ENCODE data around the gene TMTC2.

Gene TMTC2

DNA sequence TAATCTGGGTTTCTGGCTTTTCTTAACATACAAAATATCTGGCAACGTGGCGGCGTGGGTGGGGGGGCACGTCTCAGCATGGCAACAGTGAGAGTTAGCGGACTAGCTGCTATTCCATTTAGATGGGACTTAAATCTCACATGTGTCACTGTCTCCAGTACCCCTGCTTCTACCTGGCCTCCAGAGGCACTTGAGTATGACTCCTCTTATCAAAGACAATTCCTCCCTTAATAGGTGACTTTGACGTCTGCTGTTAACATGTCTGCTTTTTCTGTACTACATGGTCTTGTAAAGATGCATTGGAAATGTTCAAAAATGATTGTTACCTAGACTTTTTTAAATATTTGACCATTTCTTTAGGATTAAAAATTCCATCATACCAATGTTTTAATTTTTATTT is 456.2 kb downstream of the TMTC2 start:
- no peak for DNase-seq (ENCODE audit: low read depth)

- DNase-seq (ENCODE audit: low read depth): no peak
Measured at GRCh38 chr12:83143950-83144349, 457.2 kb downstream of the TMTC2 start.

- DNase-seq (ENCODE audit: low read depth): no peak
Measured at GRCh38 chr12:83145325-83145840, 458.7 kb downstream of the TMTC2 start.

DNA sequence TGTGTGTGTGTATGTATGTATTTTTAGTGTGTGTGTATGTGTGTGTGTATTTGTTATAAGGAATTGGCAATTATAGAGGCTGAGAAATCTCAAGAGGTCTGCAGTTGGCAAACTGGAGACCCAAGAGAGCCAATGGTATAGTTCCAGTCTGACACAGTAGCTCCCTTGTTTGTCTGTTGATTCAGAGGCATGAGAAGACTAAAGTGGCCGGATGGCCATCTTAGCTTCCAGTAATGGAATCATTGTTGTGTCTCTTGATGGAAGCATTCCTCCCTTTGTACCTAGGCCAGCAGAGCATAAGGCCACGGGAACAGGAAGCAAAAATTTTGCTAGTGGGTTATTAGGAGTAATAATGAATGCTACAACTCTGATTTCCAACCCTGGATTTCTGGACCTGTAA is 460.6 kb downstream of the TMTC2 start:
- DNase-seq (ENCODE audit: low read depth): no peak

DNA sequence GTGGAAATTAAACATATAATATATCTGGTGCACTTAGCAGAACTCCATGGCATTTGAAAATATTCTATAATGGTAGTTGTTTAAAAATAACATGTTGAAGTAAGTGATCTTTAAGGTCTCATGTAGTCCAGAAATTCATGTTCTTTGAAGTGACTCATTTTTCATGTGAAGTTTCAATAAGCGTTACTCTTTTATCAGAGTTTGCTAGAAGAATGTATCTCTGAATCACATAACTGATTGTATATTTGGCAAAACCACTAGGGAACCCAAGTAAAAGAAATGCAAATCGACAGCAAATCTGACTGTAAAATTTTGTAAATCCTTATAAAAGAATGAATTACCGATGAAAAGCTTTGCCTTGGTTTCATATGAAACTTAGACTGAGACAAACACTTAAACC is 463.3 kb downstream of the TMTC2 start:
- DNase-seq (ENCODE audit: low read depth): no peak

GRCh38 chr12:83150465-83151189 is 463.9 kb downstream of the TMTC2 start:
- no peak for DNase-seq (ENCODE audit: low read depth)

GRCh38 chr12:83153177-83153576 is 466.5 kb downstream of the TMTC2 start:
- DNase-seq (ENCODE audit: low read depth): no peak

- no peak for DNase-seq (ENCODE audit: low read depth)
Measured at GRCh38 chr12:83156815-83157214, 470.1 kb downstream of the TMTC2 start.

DNA sequence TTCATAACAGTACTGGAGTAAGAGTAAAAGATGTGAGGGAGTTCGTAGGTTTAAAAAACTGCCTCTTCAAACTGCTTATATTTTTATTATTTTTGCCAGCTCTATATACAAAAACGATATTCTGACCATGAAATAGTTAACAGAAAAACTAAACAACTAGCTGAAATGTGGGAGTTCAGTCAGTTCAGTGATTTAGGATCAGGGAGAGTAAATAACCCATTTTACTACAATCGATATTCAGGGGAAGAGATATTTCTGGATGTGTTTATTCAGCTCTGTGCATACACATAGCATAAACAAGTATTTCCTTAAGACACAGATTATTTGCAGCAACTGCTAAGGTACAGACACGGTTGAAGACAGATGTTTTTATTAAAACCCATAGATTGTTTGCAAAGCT is 470.9 kb downstream of the TMTC2 start:
- no peak for DNase-seq (ENCODE audit: low read depth)

GRCh38 chr12:83158613-83159207 is 472.0 kb downstream of the TMTC2 start:
- DNase-seq (ENCODE audit: low read depth): no peak

GRCh38 chr12:83161456-83161855 is 474.8 kb downstream of the TMTC2 start:
- no peak for DNase-seq (ENCODE audit: low read depth)

DNA sequence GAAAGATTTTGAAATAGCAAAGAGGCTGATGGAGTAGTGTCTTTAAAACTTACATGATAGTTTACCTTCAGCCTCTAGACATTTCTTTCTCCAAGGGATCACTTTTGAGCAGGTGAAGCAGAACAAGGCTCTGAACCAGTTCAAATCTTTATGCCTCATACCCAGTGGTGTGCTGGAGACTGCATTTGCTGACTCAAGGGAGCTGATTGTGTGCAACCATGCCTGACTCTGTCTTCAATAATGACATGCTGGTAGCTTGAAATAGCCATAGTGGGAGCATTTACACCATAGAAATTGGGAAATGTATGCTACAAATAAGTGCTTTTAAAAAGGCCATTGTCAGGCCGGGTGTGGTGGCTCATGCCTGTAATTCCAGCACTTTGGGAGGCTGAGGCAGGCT is 482.0 kb downstream of the TMTC2 start:
- DNase-seq (ENCODE audit: low read depth): no peak

DNA sequence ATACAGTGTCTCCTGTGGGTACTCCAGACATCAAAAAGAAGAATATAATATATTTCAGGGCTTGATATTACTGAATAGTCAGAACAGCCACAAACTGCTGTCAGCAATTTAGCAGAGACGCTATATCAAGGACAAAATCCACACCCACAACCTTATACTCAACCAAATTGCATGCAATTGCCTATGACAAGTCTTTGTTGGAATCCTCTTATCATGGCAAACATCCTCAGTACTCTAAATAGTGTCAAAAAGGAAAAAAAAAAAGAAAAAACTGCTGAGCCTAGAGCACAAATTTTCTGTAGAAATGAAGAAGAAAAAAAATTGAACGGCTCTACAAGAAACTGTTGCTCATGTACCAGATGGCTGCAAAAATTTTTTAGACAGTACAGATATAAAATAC is 485.7 kb downstream of the TMTC2 start:
- DNase-seq (ENCODE audit: low read depth): no peak

DNA sequence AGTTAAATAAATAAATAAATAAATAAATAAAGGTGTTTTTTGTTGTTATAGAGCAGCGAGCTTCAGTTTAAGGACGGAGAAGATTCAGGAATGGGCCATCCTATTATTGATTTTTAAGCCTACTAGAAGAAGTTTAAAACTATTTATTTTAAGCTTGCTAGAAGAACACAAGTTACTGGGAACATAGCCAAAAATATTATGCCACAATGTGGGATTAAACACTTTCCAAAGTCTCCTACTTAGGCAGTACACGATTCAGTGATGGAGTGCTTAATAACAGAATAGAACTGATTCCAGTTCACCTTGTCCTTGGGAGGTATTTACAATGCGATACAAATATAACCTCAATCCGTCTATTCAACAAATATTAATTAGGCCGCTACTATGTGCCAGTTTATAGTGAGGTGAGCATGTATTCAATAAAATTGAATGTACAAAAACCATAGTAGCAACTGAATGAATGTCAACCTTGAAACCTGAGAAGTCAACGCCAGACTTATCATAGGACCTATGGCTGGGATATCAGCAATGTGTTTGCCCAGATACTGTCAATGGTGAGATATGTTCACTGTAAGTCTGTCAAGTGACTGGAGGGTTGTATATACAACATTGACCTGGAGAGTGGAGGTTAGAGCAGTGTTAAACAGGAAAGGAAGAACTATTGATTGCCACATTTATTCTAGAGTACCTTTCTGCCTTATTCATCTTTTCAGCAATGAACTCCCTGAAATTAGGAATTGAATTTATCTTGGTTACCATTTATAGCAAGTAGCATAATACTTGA is 486.4 kb downstream of the TMTC2 start:
- no peak for DNase-seq (ENCODE audit: low read depth)

DNA sequence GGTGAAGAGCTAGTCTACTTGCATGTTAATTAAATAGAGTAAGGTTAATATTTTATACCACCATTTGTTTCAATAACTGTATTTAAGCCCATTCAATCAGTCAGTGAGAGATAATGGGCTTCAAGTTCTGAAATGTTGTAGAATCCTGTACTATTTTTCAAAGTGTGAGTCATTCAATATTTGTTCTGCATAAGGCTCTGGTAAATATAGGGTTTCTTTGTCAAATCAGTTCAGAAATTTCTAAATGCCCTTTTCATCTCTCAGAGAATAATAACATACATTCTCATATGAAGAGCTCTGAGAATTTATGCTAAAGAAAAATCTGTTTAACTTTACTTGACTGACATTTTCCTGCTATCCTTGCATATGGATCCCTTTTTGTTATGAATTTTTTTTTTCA is 493.3 kb downstream of the TMTC2 start:
- DNase-seq (ENCODE audit: low read depth): no peak

- no peak for DNase-seq (ENCODE audit: low read depth)
Measured at GRCh38 chr12:83181074-83181473, 494.4 kb downstream of the TMTC2 start.

DNA sequence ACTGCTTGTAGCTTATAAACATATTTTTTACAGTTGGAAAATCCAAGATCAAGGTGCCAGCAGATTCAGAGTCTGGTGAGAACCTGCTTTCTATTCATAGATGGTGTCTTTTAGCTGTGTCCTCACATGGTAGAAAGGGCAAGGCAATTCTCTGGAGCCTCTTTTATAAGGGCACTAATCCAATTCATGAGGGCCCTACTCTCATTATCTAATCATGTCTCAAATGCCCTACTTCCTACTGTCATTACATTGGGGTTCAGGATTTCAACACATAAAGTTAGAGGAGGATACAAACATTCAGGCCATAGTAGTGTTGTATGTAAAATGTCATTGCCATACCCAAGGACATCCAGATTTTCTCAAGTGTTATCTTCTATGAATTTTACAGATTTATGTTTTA is 496.4 kb downstream of the TMTC2 start:
- DNase-seq (ENCODE audit: low read depth): no peak

All from stimulated activated CD8-positive, alpha-beta memory T cell treated with anti-CD3 and anti-CD28 coated beads, Interleukin-12 subunit alpha, Interleukin-12 subunit beta, amount 100 ng/mL, for 1 hour (primary cell).